ENCODE data around the gene ODF2.

GRCh38 chr9:128495804-128496417 lies 40.1 kb downstream of the ODF2 start:
- no peak for TF ChIP-seq CTCF (IDR thresholded peaks at IDR 0.05)
- no peak for TF ChIP-seq POLR2A (IDR thresholded peaks at IDR 0.05)

Data from heart left ventricle (tissue), 13 donors.